WTC11 (cell line): Measurements from ENCODE around the gene POMT1.

ENCODE experiments used
- ELF4 ChIP-seq: sonication (generic); formaldehyde crosslinking; IDR thresholded peaks from 2 replicates; pipeline ENCODE4 v1.8.1; 2022; ENCODE audit warnings: low read depth, mild to moderate bottlenecking, moderate library complexity, missing genetic modification reagents
- ETV6 ChIP-seq: sonication (generic); formaldehyde crosslinking; IDR thresholded peaks from 2 replicates; pipeline ENCODE4 v1.8.1; 2022; ENCODE audit warnings: mild to moderate bottlenecking, missing genetic modification reagents
- FOXJ3 ChIP-seq: sonication (generic); formaldehyde crosslinking; IDR thresholded peaks from 2 replicates; pipeline ENCODE4 v1.9.0; 2021; ENCODE audit warnings: missing genetic modification reagents, mild to moderate bottlenecking, borderline replicate concordance
- IRF1 ChIP-seq: sonication (generic); formaldehyde crosslinking; IDR thresholded peaks from 2 replicates; pipeline ENCODE4 v1.8.0; 2023; ENCODE audit warnings: missing genetic modification reagents
- MAX ChIP-seq: sonication (generic); formaldehyde crosslinking; IDR thresholded peaks from 2 replicates; pipeline ENCODE4 v1.8.0; 2022; ENCODE audit warnings: mild to moderate bottlenecking, missing genetic modification reagents
- NFE2L1 ChIP-seq: sonication (generic); formaldehyde crosslinking; IDR thresholded peaks from 2 replicates; pipeline ENCODE4 v1.8.1; 2023; ENCODE audit warnings: missing genetic modification reagents
- ZNF138 ChIP-seq: sonication (generic); formaldehyde crosslinking; conservative IDR thresholded peaks from 2 replicates; pipeline ENCODE4 v1.8.1; 2022; ENCODE audit warnings: mild to moderate bottlenecking, moderate library complexity, missing genetic modification reagents
- TF ChIP-seq, protein P1 (sequence below): fragments of 200-600 bp; IDR thresholded peaks from 2 replicates; pipeline ENCODE4 v1.8.0; 2022; ENCODE audit warnings: antibody characterized with exemption
- TF ChIP-seq, protein P2 (sequence below): sonication (generic); formaldehyde crosslinking; IDR thresholded peaks from 2 replicates; pipeline ENCODE4 v1.8.1; 2023; ENCODE audit warnings: mild to moderate bottlenecking, missing genetic modification reagents, moderate library complexity

DNA sequence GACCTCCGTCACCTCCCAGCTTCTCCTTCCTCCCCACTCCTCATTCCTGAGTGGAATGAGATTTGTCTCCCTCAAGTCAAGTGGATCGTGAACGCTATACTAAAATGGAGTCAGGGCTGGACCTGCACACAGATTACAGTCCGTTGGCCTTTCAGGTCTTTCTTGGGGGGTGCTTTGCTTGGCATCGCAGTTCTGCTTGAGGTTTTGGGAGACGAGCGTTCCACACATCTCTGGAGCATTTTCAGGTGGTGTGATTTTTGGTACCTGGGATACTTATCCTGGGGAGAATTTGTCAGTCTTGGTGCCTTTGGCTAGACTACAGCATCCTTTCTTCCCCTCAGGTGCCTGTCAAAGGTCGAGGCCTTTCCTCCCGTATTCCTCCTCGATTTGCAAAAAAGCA lies 23.8 kb upstream of the POMT1 start:
- TF ChIP-seq, protein P1, sequence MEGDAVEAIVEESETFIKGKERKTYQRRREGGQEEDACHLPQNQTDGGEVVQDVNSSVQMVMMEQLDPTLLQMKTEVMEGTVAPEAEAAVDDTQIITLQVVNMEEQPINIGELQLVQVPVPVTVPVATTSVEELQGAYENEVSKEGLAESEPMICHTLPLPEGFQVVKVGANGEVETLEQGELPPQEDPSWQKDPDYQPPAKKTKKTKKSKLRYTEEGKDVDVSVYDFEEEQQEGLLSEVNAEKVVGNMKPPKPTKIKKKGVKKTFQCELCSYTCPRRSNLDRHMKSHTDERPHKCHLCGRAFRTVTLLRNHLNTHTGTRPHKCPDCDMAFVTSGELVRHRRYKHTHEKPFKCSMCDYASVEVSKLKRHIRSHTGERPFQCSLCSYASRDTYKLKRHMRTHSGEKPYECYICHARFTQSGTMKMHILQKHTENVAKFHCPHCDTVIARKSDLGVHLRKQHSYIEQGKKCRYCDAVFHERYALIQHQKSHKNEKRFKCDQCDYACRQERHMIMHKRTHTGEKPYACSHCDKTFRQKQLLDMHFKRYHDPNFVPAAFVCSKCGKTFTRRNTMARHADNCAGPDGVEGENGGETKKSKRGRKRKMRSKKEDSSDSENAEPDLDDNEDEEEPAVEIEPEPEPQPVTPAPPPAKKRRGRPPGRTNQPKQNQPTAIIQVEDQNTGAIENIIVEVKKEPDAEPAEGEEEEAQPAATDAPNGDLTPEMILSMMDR, result no peak
- TF ChIP-seq IRF1 (CRISPR knock-in tag) (no peak), MAX (CRISPR knock-in tag) (no peak), NFE2L1 (CRISPR knock-in tag) (no peak), ZNF138 (CRISPR knock-in tag) (no peak), ELF4 (no peak), ETV6 (CRISPR knock-in tag) (no peak), FOXJ3 (no peak)
- TF ChIP-seq, protein P2, sequence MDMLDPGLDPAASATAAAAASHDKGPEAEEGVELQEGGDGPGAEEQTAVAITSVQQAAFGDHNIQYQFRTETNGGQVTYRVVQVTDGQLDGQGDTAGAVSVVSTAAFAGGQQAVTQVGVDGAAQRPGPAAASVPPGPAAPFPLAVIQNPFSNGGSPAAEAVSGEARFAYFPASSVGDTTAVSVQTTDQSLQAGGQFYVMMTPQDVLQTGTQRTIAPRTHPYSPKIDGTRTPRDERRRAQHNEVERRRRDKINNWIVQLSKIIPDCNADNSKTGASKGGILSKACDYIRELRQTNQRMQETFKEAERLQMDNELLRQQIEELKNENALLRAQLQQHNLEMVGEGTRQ (CRISPR knock-in tag), result no peak
